HG03097 (cell line): Measurements from ENCODE around the gene CRYAA.
"Not testable (repeated sequence)": the region's sequence is repeated elsewhere in the genome, so short reads cannot be mapped to it uniquely, and the experiment has no call there.

Experiments used
- ATAC-seq: cut with Tn5 transposase; IDR thresholded peaks from one replicate; pipeline ENCODE4 v1.9.1; 2021; ENCODE audit not compliant: unreplicated experiment, low FRiP score

CRYAA gene

GRCh38 chr21:43176621-43177020 is 7.8 kb downstream of the CRYAA start:
- not testable (repeated sequence) for ATAC-seq

DNA sequence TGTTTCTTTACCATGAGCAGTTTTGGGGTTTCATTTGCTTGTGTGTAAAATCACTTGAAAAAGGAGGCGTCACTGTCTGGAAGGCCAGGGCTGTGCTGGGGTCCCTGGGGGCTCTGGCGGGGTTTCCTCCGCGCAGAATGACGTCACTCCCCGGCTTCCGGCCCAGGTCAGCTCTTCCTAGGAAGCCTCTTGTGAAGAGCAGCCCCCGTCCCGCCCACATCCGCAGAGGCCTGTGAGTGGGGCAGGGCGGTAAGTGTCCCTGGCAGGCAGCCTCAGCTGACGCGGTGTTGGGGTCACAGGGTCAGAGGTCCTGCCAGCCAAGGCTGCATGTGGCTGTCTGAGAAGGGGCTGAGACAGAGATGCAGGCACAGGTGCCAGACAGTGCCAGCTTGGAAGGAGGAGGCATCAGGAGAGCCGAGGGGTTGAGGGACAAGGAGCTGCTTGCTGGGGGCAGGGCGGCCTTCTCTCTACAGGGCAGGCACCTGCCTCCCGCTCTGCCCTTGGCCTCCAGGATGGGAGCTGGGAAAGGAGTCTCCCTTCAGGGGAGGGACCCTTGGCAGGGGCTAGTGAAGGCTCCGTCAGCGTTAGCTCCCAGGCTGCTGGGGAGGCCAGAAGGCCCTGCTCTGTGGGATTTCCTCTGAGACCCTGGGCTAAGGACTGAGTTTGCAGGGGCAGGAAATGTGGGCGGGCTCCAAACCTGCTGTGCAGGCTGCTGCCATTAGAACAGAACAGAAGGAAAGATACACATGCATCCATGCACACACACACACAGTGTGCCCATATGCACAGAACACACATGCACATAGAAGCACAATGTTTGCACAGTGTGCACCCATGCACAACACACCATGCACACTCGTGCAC is 8.5 kb downstream of the CRYAA start:
- not testable (repeated sequence) for ATAC-seq

DNA sequence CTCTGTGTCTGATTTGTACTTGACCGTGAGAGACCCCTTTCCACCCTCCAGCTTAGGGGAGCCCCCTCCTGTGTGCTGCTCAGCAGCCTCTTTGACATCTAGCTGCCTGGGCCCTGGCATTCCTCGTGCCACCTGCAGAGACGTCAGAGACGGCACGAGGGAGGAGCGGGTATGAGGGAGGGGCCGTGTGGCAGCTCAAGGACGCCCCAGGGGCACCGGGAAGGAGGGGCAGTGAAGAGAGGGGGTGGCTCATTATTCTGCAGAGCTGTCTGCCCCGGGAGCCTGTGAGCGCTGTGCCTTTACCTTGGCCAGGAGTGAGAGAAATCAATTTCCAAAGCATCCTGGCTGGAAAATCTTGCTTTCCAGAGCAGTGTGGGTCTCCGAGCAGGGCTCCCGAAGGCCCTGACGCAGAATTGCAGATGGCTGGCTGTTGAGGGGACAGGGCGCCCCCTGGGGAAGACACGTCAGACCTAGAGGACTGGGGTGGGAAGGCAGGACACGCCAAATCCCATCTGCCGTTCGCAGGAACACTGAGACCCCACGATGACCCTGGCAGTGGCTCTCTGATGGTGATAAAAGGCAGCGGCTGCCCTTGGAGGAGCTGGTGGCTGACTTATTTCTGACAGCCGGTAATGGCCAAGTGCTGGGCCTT is 9.5 kb downstream of the CRYAA start:
- ATAC-seq, result not testable (repeated sequence)

DNA sequence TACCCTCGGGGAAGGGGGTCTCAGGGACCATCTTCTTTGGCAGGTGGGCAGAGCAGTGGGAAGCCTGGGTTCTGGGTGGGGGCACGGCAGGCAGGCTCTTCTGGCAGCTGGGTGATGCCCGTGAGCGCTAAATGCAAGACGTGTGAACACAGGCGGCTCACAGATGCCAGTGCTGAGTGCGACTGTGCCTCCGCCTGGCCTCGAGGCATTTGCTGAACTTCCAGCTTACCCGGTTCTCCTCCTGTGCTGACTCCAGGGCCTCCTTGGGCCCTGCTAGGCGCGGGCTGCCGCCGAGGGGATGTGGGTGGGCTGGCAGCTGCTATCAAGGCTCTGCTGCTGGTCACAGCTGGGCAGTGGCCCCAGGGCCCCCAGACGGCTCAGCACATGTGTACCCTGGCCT is 12.2 kb downstream of the CRYAA start:
- ATAC-seq, result not testable (repeated sequence)

- ATAC-seq, result not testable (repeated sequence)
Observed at GRCh38 chr21:43187268-43187667, 18.5 kb downstream of the CRYAA start.

DNA sequence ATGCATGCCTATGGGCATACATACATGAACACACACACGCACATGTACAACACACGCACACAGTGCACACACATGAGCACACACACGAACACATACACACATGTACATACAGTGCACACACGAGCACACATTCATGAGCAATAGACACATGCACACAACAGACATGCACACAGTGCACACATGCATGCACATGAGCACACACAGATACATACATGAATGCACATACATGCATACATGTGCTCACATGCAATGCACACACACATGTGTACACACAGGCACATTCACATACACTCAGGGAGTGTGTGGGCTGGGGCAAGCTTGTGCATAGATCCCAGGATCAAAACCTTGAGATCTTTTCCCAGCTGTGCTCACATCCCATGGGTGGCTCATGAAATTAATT is 18.9 kb downstream of the CRYAA start:
- no peak for ATAC-seq

- ATAC-seq, result no peak
Observed at GRCh38 chr21:43188181-43188580, 19.4 kb downstream of the CRYAA start.

DNA sequence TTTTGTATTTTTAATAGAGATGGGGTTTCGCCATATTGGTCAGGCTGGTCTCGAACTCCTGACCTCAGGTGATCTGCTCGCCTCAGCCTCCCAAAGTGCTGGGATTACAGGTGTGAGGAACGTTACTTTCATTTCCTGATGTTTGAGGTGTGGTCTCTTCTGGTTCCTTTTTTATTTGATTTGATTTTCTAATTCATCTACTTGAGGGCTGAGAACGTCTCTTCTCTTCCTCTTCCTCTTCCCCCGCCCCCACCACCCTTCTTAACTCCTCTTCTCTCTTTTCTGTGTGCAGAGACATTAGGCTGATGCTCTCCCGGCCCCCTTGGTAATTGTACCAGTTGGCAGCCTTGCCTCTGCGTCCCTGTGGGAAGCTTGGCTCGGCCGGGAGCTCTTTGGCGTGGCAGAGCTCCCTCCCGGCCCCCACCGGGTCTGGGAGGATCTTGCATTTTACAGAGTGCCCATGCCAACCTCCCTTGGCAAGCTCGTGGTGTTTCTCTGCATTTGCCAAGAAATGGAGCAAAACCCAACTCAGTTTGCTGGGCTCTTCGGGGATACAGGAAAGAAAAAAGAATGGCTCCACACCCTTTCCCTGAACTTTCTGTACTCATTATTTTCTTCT is 19.9 kb downstream of the CRYAA start:
- ATAC-seq, result no peak

- no peak for ATAC-seq
Observed at GRCh38 chr21:43189936-43190335, 21.1 kb downstream of the CRYAA start.

- no peak for ATAC-seq
Observed at GRCh38 chr21:43190544-43190943, 21.7 kb downstream of the CRYAA start.

- no peak for ATAC-seq
Observed at GRCh38 chr21:43190951-43191350, 22.1 kb downstream of the CRYAA start.

DNA sequence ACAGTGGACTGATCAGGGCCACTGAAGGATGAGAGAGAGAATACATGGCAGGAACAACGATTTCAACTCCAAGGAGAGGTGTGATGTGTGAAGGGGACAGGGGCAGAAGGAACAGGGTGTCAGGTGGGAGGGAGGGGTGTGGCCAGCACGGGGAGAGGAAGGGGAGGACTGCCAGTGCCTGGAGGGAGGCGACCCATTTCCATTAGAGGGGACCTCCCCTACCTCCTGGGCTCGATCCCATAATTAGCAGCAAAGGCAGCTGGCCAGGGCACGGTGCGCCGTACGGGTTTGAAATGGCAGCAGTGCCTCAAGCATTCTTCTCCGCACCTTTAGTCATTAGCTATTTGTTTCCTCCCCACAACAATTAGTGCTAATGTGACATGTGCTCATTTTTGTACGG is 22.7 kb downstream of the CRYAA start:
- ATAC-seq, result no peak

DNA sequence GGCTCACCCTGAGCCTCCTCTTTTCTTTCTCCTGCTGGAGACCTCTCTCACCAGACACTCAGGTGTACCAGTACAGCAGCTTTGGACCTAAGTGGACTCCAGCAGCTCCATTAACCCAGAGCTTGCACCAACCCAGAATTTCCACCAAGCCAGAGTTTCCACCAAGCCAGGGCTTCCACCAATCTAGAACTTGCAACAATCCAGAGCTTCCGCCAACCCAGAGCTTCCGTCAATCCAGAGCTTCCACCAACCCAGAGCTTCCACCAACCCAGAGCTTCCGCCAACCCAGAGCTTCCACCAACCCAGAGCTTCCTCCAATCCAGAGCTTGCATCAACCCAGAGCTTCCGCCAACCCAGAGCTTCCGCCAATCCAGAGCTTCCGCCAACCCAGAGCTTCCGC is 23.2 kb downstream of the CRYAA start:
- ATAC-seq, result no peak

GRCh38 chr21:43192501-43193081 is 23.8 kb downstream of the CRYAA start:
- ATAC-seq, result no peak

GRCh38 chr21:43193088-43193650 is 24.4 kb downstream of the CRYAA start:
- no peak for ATAC-seq

DNA sequence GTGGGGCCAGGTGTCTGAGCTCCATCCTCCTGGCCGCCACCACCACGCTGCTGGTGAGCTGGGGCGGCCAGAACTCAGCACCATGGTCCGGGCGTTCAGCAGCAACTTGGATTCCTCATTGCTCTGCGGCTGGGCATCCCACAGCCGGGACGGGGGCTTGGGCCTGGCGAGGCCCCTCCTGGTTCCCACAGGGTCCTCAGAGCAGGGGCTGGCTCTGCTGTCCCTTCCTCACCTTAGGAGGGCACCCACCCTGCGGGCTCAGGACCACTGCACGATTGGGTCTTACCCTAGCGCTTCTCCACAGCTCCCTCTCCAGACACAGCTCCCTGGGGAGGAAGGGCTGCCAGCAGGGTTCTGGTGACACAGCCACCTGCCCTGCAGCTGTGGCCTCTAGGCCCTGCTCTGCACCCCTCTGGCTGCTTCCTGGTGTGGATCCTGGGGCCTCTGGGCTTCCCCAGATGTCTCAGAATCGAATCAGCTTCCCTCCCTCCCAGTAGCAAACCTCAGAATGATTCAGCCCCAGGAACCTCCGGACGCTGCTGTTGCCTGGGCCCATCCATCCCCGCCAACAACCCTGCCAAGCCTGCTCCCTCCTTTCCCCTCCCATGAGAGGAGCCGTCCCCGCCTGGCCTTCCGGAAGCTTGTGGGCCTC is 25.0 kb downstream of the CRYAA start:
- ATAC-seq, result no peak

DNA sequence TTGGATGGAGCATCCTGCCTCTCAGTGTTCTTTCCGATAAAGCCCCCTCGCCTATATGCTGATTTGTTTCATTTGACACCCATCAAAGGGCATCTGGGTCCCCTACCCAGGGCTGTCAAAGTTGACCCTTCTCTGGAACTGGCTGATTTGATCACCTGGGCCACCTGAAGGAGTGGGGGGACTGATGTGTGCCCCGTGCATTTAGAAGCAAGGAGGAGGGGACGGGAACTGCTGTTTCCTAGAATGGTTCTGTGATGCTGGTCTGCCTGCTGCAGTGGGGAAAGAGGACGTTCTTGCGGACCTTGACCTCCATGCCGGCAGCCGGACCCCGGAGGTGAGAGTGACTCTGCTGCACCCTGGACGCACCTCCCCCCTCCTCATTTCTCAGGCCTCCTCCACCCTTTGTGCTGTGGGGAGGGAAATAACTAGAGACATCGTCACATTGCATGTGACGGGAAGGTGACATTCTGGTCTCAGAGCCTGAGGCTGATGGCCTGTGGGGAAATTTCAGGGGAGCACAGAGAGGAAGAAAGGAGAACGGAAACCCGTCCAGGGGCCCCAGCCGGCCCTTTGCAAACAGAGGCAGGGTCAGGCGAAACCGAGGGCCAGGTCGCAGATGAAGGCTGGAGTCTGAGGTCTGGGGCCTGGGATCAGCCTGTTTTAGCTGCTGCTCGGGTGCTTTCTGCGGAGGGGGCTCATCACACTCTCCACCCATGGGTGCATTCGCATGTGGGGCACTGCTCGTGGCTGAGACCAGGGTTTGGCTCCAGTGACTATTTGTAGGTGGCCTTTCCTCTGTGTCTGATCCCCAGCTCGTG is 25.7 kb downstream of the CRYAA start:
- no peak for ATAC-seq

DNA sequence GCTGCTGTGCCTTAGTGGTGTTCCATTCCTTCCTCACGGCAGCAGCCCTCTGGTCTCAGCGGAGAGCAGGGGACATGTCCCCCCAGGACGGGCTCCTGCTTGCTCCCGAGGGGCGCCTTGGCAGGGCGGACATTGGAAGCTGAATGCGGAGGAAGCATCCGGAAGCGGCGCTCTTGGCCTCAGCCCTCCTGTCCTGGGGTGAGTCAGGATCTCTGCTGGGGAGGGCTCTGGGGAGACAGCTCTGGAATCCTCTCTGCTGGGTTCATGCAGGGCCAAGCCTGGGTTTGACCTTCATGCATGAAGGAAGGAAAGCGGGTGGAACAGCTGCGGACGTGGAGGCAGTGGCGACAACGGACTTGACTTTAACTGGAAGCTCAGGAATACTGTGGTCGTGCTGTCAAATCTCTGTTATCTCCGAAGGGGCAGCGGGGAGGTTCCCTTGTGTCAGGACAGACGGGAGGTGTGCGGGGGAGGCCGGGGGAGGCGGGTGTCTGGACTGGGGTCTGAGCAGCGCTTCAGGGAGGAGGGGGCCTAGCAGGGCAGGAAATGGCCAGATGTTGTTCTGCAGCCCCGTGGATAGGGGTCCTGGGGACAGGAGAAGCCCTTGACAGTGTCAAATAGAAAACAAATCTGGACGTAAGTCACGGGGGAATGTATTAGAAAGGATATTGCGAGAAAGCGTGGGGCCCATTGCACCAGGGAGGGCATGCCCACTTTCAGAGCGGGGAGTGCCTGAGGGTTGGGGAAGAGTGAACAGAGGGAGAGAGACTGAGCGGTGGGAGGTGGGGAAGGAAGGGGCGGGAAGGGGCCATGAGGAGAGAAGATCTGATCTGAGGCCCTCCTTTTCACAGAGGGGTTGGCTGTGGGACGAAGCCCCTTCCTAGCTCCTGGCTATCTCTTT is 26.6 kb downstream of the CRYAA start:
- ATAC-seq, result no peak

DNA sequence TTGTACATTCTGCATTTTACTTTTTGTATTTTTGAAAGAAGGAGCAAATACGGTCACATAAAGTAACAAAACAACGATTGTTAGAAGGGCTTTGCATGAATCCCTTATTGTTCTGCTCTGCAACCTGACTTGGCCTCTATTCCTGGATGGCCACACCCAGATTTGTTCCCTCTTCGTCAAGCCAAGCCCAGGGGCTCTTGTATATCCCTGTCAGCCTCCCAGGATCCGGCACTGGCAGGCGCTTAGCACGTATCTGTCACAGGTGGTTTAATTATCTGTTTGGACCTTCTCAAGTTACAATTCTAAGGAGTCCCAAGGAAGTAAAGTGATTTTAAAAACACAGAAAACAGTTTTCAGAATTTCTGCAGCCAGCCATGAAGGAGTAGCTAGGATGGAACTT is 28.0 kb downstream of the CRYAA start:
- no peak for ATAC-seq
